T-helper 1 cell treated with Interleukin-12 subunit alpha and Interleukin-12 subunit beta and Interleukin-4 antibody, amounts not matched to agents 30 ng/mL and 1 ng/mL, for 36 hours (primary cell): ENCODE measurements around the gene GFRA1. TPM values are rescaled to one million over a fixed set of nuclear protein-coding genes. Genes with fewer than 3 reads are reported as not detected.

Experiments used
- intact Hi-C: fragments of 100-400 bp; cut with micrococcal nuclease; formaldehyde crosslinking; loops from one replicate; pipeline ENCODE4 v1.15.1; 2024
- total RNA-seq: library from RNA; stranded (reverse); gene quantifications from 2 replicates; pipeline ENCODE4 v1.2.3, GENCODE V29; 2022

Gene GFRA1
- total RNA-seq, 1 donor from 2014 or later: not detected

- intact Hi-C loops: loop anchor here (10.0 kb wide), 2 partner anchors 893 to 1263 kb away; no protein-coding TSS in a partner anchor
These were observed 1.2 kb downstream of the GFRA1 start for GRCh38 chr10:116271593-116272439.

GRCh38 chr10:116270771-116271592, 2.0 kb downstream of the GFRA1 start:
- intact Hi-C loops: loop anchor here (10.0 kb wide), 2 partner anchors 894 to 1264 kb away; no protein-coding TSS in a partner anchor

- intact Hi-C loops: loop anchor here (10.0 kb wide), 2 partner anchors 895 to 1265 kb away; no protein-coding TSS in a partner anchor
These were observed 2.8 kb downstream of the GFRA1 start for GRCh38 chr10:116270126-116270770.

- intact Hi-C loops: loop anchor here (5.0 to 10.0 kb wide), 3 partner anchors 297 to 1265 kb away; no protein-coding TSS in a partner anchor
These were observed 3.4 kb downstream of the GFRA1 start for GRCh38 chr10:116269619-116270018.

GRCh38 chr10:116268976-116269375, 4.0 kb downstream of the GFRA1 start:
- intact Hi-C loops: loop anchor here (5.0 kb wide), 1 partner anchor 297 kb away; no protein-coding TSS in a partner anchor

- intact Hi-C loops: loop anchor here (5.0 kb wide), 1 partner anchor 293 kb away; no protein-coding TSS in a partner anchor
These were observed 7.3 kb downstream of the GFRA1 start for GRCh38 chr10:116265686-116266085.

- intact Hi-C loops: no loop called here
These were observed 8.9 kb downstream of the GFRA1 start for GRCh38 chr10:116263870-116264655.

- intact Hi-C loops: no loop called here
These were observed 10.3 kb downstream of the GFRA1 start for GRCh38 chr10:116262678-116263077.

GRCh38 chr10:116260599-116260998, 12.4 kb downstream of the GFRA1 start:
- intact Hi-C loops: no loop called here

- intact Hi-C loops: no loop called here
These were observed 13.4 kb downstream of the GFRA1 start for GRCh38 chr10:116259638-116260037.

- intact Hi-C loops: no loop called here
These were observed 15.2 kb downstream of the GFRA1 start for GRCh38 chr10:116257785-116258184.

GRCh38 chr10:116256752-116257259, 16.2 kb downstream of the GFRA1 start:
- intact Hi-C loops: no loop called here

- intact Hi-C loops: no loop called here
These were observed 16.9 kb downstream of the GFRA1 start for GRCh38 chr10:116255886-116256751.

GRCh38 chr10:116254422-116255155, 18.4 kb downstream of the GFRA1 start:
- intact Hi-C loops: no loop called here

GRCh38 chr10:116253716-116254115, 19.3 kb downstream of the GFRA1 start:
- intact Hi-C loops: no loop called here

- intact Hi-C loops: no loop called here
These were observed 21.2 kb downstream of the GFRA1 start for GRCh38 chr10:116251602-116252395.

GRCh38 chr10:116247691-116248090, 25.3 kb downstream of the GFRA1 start:
- intact Hi-C loops: no loop called here

GRCh38 chr10:116246263-116246662, 26.7 kb downstream of the GFRA1 start:
- intact Hi-C loops: no loop called here
